Measurements from ENCODE around the gene AOPEP.

The AOPEP gene

GRCh38 chr9:94760010-94760409, 33.5 kb downstream of the AOPEP start:
- no peak for DNase-seq (ENCODE audit: low read depth in 2 of 2)

DNA sequence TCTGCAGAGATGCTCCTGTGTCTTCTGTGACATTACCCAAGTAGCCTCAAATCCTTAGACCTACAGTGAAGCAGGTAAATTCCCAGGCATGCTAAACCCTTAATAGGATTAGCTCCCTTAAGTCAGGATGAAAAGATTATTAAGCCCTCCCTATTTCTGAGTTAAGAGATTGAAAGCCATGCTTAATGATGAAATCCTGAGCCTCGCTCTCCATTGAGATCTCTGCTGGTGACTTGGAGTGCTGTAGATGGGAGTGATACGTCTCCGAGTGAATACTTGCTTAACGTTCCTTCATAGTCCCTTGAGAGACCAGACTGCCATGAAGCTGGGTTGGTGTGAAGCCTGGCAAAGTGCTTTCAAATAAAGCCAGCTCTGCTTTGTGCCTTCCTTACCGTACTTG, 34.2 kb downstream of the AOPEP start:
- no peak for DNase-seq (ENCODE audit: low read depth in 2 of 2)

- no peak for DNase-seq (ENCODE audit: low read depth in 2 of 2)
Observed at GRCh38 chr9:94761481-94761880, 35.0 kb downstream of the AOPEP start.

GRCh38 chr9:94767331-94768072, 41.0 kb downstream of the AOPEP start:
- DNase-seq (ENCODE audit: low read depth in 2 of 2) = no peak

- no peak for DNase-seq (ENCODE audit: low read depth in 2 of 2)
Observed at GRCh38 chr9:94768766-94769165, 42.3 kb downstream of the AOPEP start.

- DNase-seq (ENCODE audit: low read depth in 2 of 2) = no peak
Observed at GRCh38 chr9:94770334-94770733, 43.8 kb downstream of the AOPEP start.

- DNase-seq (ENCODE audit: low read depth in 2 of 2) = no peak
Observed at GRCh38 chr9:94771096-94771495, 44.6 kb downstream of the AOPEP start.

DNA sequence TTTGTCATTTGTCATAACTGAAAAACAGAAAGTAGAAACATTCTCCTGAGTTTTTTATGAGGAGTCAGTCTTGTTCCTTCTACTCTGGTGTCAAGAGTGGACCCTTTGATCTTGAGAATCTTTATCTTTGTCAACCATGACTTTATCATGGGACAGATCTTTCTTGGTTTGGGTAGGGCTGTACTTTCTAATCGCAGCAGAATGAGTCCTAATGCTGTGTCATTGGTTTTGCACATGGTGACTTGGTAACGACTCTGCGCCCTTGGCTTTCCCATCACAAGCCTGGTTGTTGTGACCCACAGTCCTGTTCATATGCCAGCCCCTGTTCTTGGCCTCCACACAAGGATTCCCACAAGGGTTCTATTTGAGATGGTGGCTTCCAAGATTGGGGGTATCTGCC, 45.6 kb downstream of the AOPEP start:
- DNase-seq (ENCODE audit: low read depth in 2 of 2) = no peak

DNA sequence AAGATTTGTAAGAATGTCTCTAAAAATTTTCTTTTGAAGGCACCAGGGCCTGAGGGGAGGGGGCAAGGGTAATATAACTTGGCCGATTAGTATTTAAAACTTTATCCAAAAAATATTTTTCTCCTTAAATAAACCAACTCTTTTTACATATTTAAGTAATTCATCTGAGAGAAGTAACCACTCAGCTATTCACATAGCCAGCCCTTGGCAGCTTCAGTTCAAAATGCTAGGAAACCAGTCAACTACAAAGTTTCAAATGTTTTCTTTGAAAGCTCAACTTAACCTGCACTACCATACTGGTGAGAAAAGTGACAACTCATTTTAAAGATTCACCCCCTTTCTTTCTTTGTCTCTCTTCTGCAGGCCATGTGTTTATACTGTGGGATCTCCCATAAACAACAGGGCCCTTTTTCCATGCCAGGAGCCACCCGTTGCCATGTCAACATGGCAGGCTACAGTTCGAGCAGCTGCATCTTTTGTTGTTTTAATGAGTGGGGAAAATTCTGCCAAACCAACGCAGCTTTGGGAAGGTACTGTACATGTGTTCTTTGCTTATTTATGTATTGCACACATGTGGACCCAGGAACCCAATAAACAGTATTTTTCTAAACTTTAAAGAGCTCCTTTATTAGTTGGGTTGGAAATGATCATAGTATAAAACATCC, 46.3 kb downstream of the AOPEP start:
- no peak for DNase-seq (ENCODE audit: low read depth in 2 of 2)

GRCh38 chr9:94773655-94774054, 47.2 kb downstream of the AOPEP start:
- DNase-seq (ENCODE audit: low read depth in 2 of 2) = no peak

GRCh38 chr9:94778013-94778412, 51.5 kb downstream of the AOPEP start:
- no peak for DNase-seq (ENCODE audit: low read depth in 2 of 2)

GRCh38 chr9:94779031-94779430, 52.5 kb downstream of the AOPEP start:
- DNase-seq (ENCODE audit: low read depth in 2 of 2) = no peak

DNA sequence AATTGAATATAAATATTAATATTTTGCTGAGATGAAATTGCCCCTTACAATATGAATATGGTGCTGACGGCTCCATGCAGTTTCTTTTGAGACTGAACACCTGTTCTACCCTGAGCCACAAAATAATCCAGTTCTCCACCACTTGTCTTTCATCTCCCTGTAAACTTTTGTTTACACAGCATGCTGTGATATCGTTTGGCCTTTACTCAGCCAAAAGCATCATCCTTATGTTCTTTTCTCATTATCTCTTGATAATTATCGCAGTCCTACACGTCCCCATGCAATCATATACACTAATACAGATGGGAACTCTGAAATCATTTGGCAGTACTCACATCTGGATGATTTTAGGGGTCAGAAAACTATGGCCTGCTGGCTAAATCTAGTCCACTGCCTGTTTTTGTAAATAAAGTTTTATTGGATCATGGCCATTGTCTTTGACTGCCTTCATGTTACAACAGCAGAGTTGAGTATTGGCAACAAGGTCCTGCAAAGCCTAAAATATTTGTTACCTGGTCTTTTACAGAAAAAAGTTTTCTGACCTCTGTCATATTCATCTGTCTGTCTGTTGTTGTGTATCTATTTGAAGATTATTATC, 53.3 kb downstream of the AOPEP start:
- no peak for DNase-seq (ENCODE audit: low read depth in 2 of 2)

- DNase-seq (ENCODE audit: low read depth in 2 of 2) = no peak
Observed at GRCh38 chr9:94780516-94780950, 54.0 kb downstream of the AOPEP start.

- no peak for DNase-seq (ENCODE audit: low read depth in 2 of 2)
Observed at GRCh38 chr9:94782355-94783101, 56.0 kb downstream of the AOPEP start.

DNA sequence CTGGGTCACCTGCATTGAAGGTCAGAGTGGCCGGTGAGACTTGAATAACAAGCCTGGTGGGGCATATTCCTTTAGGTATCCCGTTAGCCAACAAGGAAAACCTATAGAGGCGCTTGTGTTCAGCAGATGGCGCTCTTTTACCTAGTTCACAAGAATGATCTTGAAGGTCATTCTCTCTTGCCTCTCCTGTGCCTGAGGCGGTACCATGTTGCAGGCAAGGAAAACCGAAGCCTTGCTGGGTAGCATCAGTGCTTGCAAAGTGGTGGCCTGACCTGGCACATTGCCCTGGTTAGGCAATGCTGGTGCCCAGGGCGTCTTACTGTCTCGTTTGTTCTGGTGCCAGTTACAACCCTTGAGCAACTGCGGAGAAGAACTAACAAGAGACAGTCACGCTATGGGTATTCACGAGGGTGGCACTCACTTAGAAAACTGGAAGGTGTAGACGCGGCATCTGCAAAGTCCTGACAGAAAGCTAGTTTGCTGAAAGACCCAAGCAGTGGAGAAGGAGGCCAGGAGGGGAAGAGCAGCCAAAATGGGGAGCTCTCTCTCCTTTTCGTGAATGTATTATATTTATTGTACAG, 56.7 kb downstream of the AOPEP start:
- peak in 1 of 2 donors; percentile 7 for DNase-seq (ENCODE audit: low read depth in 2 of 2)

DNA sequence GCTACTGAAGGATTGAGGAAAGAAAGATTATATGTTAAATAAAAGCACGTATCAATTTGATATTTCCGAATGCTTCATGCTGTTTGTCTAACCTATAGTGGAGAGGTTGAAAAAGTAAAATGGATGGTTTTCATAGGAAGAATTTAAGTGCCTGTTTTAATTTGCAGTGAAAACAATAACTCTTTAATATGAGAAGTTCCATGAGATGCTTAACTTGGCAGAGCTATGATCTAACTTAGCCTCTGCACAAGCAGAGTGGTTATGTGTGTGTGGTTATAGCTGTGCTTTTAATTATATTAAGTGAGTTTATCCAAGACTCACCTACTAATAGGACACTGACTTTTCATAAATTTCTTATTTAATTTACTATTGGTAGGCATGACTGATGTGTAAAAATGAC, 57.4 kb downstream of the AOPEP start:
- no peak for DNase-seq (ENCODE audit: low read depth in 2 of 2)

DNA sequence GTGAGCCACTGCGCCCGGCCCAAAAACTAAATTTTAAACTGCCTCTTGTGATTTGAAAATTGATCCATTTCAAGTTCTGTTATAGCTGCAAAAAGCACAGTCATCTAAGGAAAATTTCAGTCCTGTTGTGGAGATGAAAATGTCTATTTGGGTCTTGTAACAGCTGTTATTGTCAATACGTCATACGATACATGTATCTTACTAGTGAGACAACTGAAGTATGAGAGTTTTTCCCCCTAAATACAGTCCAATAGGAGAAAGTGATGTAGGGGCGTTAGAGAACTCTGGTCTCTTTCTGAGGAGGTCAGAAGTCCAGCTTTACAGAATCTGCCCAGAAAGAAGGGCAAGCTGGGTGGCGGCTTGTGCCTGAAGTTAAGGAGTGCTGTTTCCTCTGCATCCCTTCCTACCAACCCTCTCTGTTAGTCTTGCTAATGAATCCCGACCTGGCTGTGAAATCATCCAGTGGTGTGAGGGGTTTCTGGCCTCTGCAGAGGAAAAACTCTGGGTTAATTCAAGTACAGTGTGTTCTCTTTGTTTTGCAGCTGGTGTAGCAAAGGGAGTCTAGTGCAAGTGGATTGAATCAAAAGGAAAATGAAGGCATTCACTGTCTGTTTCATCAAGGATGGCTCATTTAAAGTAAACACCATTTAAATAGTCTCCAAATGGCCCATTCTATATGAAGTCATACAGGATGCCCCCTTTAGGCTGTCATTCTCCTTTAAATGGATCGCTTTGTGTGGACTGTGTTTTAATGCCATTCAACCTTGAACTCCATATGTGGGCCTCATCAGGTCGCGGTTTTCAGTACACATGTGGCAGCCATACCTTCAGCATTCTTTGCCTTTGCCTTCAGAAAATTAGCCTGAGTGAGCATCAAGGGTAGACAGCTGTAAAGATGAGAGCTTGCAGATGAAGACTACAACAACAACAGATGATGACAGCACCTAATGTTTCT, 59.0 kb downstream of the AOPEP start:
- DNase-seq (ENCODE audit: low read depth in 2 of 2) = no peak

- DNase-seq (ENCODE audit: low read depth in 2 of 2) = no peak
Observed at GRCh38 chr9:94786586-94786985, 60.1 kb downstream of the AOPEP start.

- no peak for DNase-seq (ENCODE audit: low read depth in 2 of 2)
Observed at GRCh38 chr9:94787266-94787665, 60.8 kb downstream of the AOPEP start.

GRCh38 chr9:94788570-94789105, 62.1 kb downstream of the AOPEP start:
- DNase-seq (ENCODE audit: low read depth in 2 of 2) = no peak
